GM12892 (cell line): ENCODE results near the gene KIF3C.

ENCODE experiments used
- POLR2A ChIP-seq: IDR thresholded peaks from 2 replicates; pipeline ENCODE4 v1.6.1; 2011; ENCODE audit warnings: low read depth, low read length, control low read depth
- POLR2AphosphoS5 ChIP-seq: IDR thresholded peaks from 2 replicates; pipeline ENCODE4 v1.6.1; 2011; ENCODE audit warnings: low read depth, low read length, control low read depth
- TAF1 ChIP-seq: IDR thresholded peaks from 2 replicates; pipeline ENCODE4 v1.6.1; 2011; ENCODE audit warnings: low read depth, mild to moderate bottlenecking, control low read depth, low read length, borderline replicate concordance

GRCh38 chr2:25922501-25922900 is 59.8 kb downstream of the KIF3C start:
- TF ChIP-seq POLR2A (no peak), TAF1 (no peak), POLR2AphosphoS5 (no peak)
